Measurements from ENCODE around the gene LAMA5. TPM values are rescaled to one million over a fixed set of nuclear protein-coding genes. Genes with fewer than 3 reads are reported as not detected.

LAMA5 gene
- total RNA-seq, 1 experiment from 2014 or later = 321 TPM

DNA sequence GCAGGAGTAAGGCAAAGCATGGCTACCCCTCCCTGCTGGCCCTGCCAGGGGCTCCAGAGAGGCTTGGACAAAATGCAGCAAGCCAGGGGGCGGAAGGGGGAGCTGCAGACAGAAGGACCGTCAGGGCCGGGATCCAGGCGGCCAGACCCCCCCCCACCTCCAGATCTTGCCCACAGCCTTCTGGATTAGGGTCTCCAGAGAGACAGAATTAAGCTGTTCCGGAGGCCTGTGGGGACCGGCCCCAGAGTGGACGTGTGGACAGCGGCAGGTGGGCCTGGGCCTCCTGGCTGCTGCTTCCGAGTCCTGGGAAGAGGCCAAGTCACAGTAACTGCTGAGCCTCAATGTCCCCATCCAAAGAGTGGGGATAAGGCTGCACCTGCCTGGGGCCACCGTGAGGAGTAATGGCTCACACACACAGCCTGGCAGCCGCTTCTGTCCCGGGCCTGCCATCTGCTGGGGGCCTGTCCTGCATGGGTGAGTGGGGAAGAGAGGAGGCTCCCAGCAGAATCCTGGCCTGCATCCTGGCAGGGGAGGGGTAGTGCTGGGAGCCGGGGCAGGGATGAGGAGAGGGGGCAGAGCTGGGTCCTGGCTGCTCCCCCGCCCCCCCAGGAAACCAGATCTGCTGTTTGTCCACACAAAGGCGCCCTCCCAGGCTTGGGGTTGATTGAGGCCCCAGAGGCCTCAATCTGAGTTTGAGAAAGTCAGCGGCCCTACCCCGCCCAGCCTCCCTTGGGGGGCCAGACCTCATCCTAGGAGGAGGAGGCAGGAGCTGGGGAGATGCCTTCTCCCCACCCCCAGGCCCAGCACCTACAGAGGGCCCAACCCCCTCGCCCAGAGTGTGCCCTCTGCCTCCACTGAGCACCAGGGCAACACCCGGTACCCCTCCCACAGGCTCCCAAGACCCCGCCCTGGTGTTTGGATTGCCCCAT lies 3.9 kb downstream of the LAMA5 start:
- ChIA-PET RAD21 (ENCODE audit: low non-redundant PET in 1 of 2, low total read pairs in 2 of 2, uncharacterized antibody in 2 of 2, unreplicated experiment in 2 of 2) (no interaction called here), CTCF (no interaction called here), POLR2A (interaction anchor here (1.1 kb wide), 1 partner anchor 13 kb away, joined by 4 read pairs; no protein-coding TSS in a partner anchor)
- no peak; the same call in 1 of the 2 replicates for TF ChIP-seq ZFX (IDR thresholded peaks at IDR 0.05)
- no peak for TF ChIP-seq TCF7L2 (IDR thresholded peaks at IDR 0.05; ENCODE audit: borderline replicate concordance, extremely low read depth, insufficient read depth, insufficient read length)
- TF ChIP-seq, protein P1, sequence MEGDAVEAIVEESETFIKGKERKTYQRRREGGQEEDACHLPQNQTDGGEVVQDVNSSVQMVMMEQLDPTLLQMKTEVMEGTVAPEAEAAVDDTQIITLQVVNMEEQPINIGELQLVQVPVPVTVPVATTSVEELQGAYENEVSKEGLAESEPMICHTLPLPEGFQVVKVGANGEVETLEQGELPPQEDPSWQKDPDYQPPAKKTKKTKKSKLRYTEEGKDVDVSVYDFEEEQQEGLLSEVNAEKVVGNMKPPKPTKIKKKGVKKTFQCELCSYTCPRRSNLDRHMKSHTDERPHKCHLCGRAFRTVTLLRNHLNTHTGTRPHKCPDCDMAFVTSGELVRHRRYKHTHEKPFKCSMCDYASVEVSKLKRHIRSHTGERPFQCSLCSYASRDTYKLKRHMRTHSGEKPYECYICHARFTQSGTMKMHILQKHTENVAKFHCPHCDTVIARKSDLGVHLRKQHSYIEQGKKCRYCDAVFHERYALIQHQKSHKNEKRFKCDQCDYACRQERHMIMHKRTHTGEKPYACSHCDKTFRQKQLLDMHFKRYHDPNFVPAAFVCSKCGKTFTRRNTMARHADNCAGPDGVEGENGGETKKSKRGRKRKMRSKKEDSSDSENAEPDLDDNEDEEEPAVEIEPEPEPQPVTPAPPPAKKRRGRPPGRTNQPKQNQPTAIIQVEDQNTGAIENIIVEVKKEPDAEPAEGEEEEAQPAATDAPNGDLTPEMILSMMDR (IDR thresholded peaks at IDR 0.05 in 2 of 3, conservative IDR thresholded peaks at IDR 0.05 in 1 of 3; ENCODE audit: borderline replicate concordance in 1 of 3, insufficient read depth in 1 of 3, low read depth in 2 of 3, low read length in 2 of 3) = peak in 1 of 3 experiments; percentile 23; a peak in 2 of 6 replicates
- TF ChIP-seq ELF1 (IDR thresholded peaks at IDR 0.05; ENCODE audit: borderline replicate concordance, low read depth) = no peak
- H3K4me1 ChIP-seq (ENCODE audit: control insufficient read depth in 1 of 2, insufficient read depth in 2 of 2, low read length in 2 of 2) = peaks cover 70 to 86% of the 10 kb centered on the region in 2 experiments
- H3K9me3 ChIP-seq (ENCODE audit: control insufficient read depth in 1 of 2, insufficient read depth in 1 of 2, low read depth in 1 of 2, low read length in 2 of 2) = no peaks in the 10 kb centered on the region
- H3K4me2 ChIP-seq (ENCODE audit: low read length) = peak overlapping the region; percentile 100
- no peak overlapping the region for H2AFZ ChIP-seq (ENCODE audit: low read depth, low read length, poor library complexity, severe bottlenecking)
- peak overlapping the region in 1 of 2 experiments; percentile 44; a peak in 1 of 4 replicates for H3K4me3 ChIP-seq (replicated peaks in 1 of 2; ENCODE audit: low read depth in 1 of 2, low read length in 2 of 2)
- H4K20me1 ChIP-seq (ENCODE audit: insufficient read depth) = no peaks in the 10 kb centered on the region
- no peaks in the 10 kb centered on the region for H3K9me2 ChIP-seq (ENCODE audit: insufficient read depth)
- peak overlapping the region; percentile 98 for H3K27ac ChIP-seq (ENCODE audit: low read depth, low read length)
- ATAC-seq (no peak), DNase-seq (ENCODE audit: low read depth, low spot score) (no peak)
- no peaks in the 10 kb centered on the region; a peak in 1 of 4 replicates for H3K36me3 ChIP-seq (ENCODE audit: control insufficient read depth in 1 of 2, insufficient read depth in 2 of 2, low read length in 2 of 2)
- peak overlapping the region; percentile 94 for H3K9ac ChIP-seq (ENCODE audit: low read length)
- H3K79me2 ChIP-seq (ENCODE audit: insufficient read depth, low read length) = peaks cover 81% of the 10 kb centered on the region
- no peaks in the 10 kb centered on the region for H3K27me3 ChIP-seq (ENCODE audit: insufficient read depth, low read length)
- intact Hi-C loops (cut with micrococcal nuclease) = no loop called here
- no TSS peak for BruUV-seq (replicated peaks)

DNA sequence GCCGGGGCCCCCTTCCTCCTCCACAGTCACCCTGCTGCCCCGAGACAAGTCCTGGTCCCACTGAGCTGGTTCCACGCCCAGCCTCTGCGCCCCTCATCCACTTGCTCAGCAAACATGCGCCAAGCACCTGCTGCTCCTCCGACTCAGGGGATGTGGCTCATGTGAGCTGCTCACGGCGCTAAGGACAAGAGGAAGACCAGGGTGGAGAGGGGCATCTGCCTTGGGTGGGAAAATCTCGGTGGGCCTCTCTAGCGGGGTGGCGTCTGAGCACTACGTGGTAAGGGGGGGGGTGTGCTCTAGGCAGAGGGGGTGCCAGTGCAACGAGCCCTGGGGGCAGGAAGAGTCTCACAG lies 4.5 kb downstream of the LAMA5 start:
- no peaks in the 10 kb centered on the region; a peak in 1 of 4 replicates for H3K36me3 ChIP-seq (ENCODE audit: control insufficient read depth in 1 of 2, insufficient read depth in 2 of 2, low read length in 2 of 2)
- no peaks in the 10 kb centered on the region for H4K20me1 ChIP-seq (ENCODE audit: insufficient read depth)
- ATAC-seq (no peak), DNase-seq (ENCODE audit: low read depth, low spot score) (no peak)
- peak overlapping the region in 1 of 2 experiments; percentile 44; a peak in 1 of 4 replicates for H3K4me3 ChIP-seq (replicated peaks in 1 of 2; ENCODE audit: low read depth in 1 of 2, low read length in 2 of 2)
- H3K27me3 ChIP-seq (ENCODE audit: insufficient read depth, low read length) = no peaks in the 10 kb centered on the region
- H3K9me3 ChIP-seq (ENCODE audit: control insufficient read depth in 1 of 2, insufficient read depth in 1 of 2, low read depth in 1 of 2, low read length in 2 of 2) = no peaks in the 10 kb centered on the region
- no TSS peak for BruUV-seq (replicated peaks)
- H3K9me2 ChIP-seq (ENCODE audit: insufficient read depth) = no peaks in the 10 kb centered on the region
- RAD21 ChIA-PET (ENCODE audit: low non-redundant PET in 1 of 2, low total read pairs in 2 of 2, uncharacterized antibody in 2 of 2, unreplicated experiment in 2 of 2) = no interaction called here
- peaks cover 88% of the 10 kb centered on the region for H3K79me2 ChIP-seq (ENCODE audit: insufficient read depth, low read length)
- POLR2A ChIA-PET = no interaction called here
- CTCF ChIA-PET = no interaction called here
- peak overlapping the region; percentile 94 for H3K9ac ChIP-seq (ENCODE audit: low read length)
- peak overlapping the region; percentile 100 for H3K4me2 ChIP-seq (ENCODE audit: low read length)
- H3K27ac ChIP-seq (ENCODE audit: low read depth, low read length) = peak overlapping the region; percentile 98
- intact Hi-C loops (cut with micrococcal nuclease) = no loop called here
- TF ChIP-seq, protein P1 (IDR thresholded peaks at IDR 0.05 in 2 of 3, conservative IDR thresholded peaks at IDR 0.05 in 1 of 3; ENCODE audit: borderline replicate concordance in 1 of 3, insufficient read depth in 1 of 3, low read depth in 2 of 3, low read length in 2 of 3) = no peak
- peaks cover 70 to 86% of the 10 kb centered on the region in 2 experiments for H3K4me1 ChIP-seq (ENCODE audit: control insufficient read depth in 1 of 2, insufficient read depth in 2 of 2, low read length in 2 of 2)
- no peak overlapping the region for H2AFZ ChIP-seq (ENCODE audit: low read depth, low read length, poor library complexity, severe bottlenecking)
